Activated CD4-positive, alpha-beta T cell treated with anti-CD3 and anti-CD28 coated beads, Interleukin-2, amount 50 U/mL, for 4 hours (primary cell): ENCODE data around the gene FLVCR1.
"Not testable (repeated sequence)": the region's sequence is repeated elsewhere in the genome, so short reads cannot be mapped to it uniquely, and the experiment has no call there.

ENCODE experiments used
- DNase-seq, 2 experiments: peaks; one replicate each; pipeline ENCODE4 v3.0.0-alpha.2; 2020

The FLVCR1 gene

GRCh38 chr1:212860713-212861581 lies 2.9 kb downstream of the FLVCR1 start:
- no peak for DNase-seq

GRCh38 chr1:212862111-212862690 lies 4.1 kb downstream of the FLVCR1 start:
- no peak for DNase-seq

GRCh38 chr1:212863345-212863744 lies 5.3 kb downstream of the FLVCR1 start:
- not testable (repeated sequence) for DNase-seq

DNA sequence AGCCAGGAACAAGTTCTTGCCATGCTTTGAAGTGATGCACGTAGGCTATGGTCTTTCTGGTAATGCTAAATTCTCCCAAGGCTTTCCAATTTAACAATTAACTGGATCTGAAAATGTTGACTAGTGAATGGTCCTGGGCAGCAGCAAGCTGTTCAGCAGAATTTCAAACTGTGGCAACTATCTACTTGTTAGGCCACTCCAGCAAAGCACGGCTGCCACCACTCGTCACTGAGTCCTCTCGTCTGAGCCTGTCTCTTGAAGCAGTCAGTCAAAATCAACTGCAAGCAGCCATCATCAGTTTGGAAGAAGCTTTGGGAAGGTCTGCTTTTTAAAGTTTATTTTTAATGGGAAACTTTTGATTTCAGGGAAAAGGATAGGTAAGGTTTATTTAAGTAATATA lies 6.1 kb downstream of the FLVCR1 start:
- no peak for DNase-seq

DNA sequence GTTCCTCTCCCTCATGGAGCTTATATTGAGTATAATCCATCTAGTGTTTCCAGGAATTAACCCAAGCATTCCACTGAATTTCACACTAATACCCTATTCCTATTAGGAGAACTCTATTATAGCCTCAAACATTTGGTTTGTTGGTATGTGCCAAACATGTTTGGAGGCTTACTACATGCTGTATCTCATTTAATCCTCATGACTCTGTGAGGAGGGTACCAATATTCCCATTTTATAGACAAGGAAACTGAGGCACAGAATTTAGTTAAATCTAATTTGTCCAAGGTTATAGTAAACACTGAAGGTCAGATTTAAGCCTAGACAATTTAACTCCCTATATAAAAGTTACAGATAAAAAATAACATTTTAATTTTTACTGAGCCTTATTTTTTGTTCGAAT lies 9.1 kb downstream of the FLVCR1 start:
- no peak for DNase-seq

DNA sequence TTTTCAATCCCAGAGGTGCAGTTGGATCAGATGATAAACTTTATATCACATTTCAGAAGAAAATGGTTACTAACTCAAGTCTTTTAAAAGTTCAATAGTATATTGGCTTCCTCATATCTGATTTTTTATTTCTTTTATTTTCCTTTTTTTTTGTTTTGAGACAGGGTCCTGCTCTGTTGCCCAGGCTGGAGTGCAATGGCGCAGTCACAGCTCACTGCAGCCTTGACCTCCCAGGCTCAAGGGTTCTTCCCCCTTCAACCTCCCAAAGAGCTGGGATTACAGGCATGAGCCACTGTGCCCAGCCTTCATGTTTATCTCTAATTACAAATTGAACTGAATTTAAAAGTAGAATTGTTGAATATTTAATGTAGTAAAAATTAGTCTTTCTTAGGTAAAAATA lies 13.9 kb downstream of the FLVCR1 start:
- DNase-seq, result no peak

GRCh38 chr1:212873518-212873917 lies 15.4 kb downstream of the FLVCR1 start:
- DNase-seq, result no peak

DNA sequence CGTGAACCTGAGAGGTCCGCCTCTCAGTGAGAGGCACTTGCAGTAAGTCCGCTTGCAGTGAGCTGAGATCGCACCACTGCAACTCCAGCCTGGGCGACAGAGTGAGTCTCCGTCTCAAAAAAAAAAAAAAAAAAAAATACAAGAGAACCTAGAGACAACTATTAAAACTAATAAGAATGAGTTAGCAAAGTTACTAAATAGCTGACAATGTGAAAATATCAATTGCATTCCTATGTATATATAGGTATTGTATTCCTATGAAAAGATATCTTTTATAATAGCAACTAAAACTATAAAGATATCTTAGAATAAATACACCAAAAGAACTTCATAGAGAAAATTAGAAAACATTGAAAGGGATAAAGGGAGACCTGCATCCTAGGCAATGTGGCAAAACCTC lies 20.3 kb downstream of the FLVCR1 start:
- DNase-seq, result no peak

DNA sequence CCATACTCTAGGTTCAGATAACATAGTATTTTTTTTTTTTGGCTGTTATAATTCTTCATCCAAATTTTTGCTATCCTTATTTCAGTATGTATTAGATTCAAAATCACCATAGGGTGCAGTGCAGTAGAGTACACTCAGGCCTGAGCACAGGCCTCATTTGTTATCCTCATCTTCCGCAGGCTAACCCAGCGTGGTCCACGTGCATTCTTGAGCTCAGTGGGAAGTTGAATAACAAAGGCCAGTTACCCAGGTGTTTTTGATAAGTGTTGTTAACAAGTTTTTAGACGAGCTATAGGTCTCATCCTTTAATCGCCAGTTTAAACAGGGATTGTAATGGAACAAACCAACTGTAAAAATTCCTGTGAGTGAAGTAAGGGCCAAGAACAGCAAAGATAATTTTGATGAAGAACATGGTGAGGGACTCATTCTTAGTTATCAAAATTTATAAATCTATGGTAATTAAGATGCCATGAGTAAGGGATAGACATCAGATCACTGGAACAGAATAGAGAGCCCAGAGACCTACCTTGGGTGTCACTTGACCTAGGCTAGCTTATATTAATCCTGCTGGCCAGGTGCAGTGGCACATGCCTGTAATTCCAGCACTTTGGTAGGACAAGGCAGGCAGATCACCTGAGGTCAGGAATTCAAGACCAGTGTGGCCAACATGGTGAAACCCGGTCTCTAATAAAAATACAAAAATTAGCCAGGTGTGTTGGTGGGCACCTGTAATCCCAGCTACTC lies 22.0 kb downstream of the FLVCR1 start:
- DNase-seq, result no peak

DNA sequence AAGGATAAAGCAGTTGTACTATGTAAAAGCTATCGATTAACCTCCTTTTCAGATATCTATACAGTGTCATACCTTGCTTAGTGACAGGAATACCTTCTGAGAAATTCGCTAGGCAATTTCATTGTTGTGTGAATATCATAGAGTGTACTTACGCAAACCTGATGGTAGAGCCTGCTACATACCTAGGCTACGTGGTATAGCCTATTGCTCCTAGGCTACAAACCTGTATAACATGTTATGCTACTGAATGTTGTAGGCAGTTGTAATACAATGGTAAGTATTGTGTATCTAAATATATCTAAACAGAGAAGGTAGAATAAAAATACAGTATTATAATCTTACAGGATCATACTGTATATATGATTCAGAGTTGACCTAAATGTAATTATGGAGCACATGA lies 26.5 kb downstream of the FLVCR1 start:
- no peak for DNase-seq

- DNase-seq, result no peak
Observed at GRCh38 chr1:212892108-212892507, 34.0 kb downstream of the FLVCR1 start.

DNA sequence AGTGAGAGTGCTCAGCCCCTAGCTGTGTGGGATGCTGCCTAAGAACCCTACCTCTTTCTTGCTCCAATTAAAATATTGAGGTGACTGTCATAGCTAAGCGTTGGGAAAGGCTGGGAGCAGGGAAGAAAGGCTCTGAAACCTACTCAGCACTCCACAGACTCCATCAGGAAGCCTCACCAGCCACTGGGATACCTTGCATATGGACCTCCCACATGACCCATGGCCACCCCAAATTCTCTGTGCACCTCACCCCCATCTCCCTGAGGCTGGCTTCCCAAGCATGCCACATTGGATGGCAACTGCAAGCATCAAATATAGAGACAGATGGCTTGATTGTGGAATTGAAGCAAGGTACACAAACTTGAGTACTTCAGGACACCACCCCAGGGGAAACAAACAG lies 41.8 kb downstream of the FLVCR1 start:
- no peak for DNase-seq

- DNase-seq, result no peak
Observed at GRCh38 chr1:212901290-212901689, 43.2 kb downstream of the FLVCR1 start.

DNA sequence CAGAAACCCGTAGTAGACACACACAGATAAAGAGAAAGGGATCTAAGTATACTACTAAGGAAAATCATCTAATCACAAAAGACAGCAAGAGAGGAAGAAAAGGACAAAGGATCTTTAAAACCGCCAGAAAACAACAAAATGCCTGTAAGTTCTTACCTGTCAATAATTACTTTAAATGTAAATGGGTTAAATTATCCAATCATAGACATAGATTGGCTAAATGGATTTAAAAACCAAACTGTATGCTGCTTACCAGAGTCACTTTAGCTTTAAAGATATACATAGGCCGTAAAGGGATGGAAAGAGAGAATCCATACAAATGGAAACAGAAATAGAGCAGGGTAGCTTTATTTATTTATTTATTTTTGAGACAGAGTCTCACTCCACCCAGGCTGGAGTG lies 44.0 kb downstream of the FLVCR1 start:
- no peak for DNase-seq

DNA sequence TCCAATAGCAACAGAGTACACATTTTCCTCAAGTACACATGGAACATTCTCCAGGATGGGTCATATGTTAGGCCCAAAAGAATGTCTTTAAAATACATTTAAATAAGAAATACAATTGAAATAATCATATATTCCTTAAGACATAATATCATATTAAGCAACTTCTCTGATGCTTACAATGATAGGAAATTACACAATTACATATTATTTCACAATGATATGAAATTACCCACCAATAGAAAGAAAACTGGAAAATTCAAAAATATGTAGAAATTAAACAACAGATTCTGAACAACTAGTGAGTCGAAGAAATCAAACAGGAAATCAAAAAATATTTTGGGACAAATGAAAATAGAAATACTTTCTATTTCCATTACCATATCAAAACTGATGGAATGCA lies 45.6 kb downstream of the FLVCR1 start:
- DNase-seq, result no peak

- not testable (repeated sequence) for DNase-seq
Observed at GRCh38 chr1:212908071-212908470, 50.0 kb downstream of the FLVCR1 start.

DNA sequence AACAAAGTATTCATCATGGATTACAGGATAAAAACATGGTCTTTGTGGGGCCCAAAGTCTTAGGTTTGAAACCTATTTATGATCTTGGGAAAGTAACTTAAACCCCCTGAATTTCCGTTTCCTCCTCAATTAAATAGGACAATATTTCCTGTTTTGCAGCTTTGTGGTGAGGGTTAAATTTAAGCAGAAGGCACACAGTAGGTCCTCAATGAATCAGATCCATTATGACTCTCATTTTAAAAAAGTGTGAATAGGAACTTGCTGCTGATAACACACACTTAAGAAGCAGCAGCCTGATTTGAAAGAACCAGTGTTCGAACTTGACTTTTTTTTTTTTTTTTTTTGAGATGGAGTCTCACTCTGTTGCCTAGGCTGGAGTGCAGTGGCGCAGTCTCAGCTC lies 50.9 kb downstream of the FLVCR1 start:
- DNase-seq, result no peak

GRCh38 chr1:212909652-212910063 lies 51.6 kb downstream of the FLVCR1 start:
- DNase-seq, result no peak

DNA sequence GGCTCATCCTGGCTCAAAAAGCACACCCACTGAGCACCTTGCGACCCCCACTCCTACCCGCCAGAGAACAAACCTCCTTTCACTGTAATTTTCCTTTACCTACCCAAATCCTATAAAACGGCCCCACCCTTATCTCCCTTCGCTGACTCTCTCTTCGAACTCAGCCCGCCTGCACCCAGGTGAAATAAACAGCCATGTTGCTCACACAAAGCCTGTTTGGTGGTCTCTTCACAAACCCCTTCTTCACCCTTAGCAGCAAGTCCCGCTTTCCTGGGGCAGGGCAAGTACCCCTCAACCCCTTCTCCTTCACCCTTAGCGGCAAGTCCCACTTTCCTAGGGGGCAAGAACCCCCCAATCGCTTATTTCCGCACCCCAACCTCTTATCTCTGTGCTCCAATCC lies 52.1 kb downstream of the FLVCR1 start:
- not testable (repeated sequence) for DNase-seq

GRCh38 chr1:212913638-212914037 lies 55.6 kb downstream of the FLVCR1 start:
- DNase-seq, result not testable (repeated sequence)

DNA sequence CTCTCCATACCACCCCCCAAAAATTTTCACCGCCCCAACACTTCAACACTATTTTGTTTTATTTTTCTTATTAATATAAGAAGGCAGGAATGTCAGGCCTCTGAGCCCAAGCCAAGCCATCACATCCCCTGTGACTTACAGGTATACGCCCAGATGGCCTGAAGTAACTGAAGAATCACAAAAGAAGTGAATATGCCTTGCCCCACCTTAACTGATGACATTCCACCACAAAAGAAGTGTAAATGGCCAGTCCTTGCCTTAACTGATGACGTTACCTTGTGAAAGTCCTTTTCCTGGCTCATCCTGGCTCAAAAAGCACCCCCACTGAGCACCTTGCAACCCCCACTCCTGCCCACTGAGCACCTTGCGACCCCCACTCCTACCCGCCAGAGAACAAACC lies 56.0 kb downstream of the FLVCR1 start:
- DNase-seq, result not testable (repeated sequence)

DNA sequence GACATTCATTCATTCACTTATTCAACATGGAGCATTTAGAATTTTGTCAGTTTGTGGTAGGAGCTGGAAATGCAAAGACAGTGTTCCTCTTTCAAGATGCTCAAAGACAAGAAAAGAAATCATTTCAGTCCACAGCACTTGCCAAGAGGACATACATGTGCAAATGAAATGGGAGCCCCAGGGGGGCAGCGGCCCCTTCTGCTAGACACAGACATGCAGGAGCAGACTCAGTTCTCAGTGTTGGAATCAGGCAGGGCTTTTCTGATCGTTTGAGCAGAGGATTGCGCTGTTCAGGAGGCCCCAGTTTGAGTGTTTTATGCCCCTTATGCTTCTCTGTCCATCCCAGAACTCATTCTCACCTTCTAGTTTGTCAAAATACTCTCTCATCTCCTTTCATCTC lies 56.7 kb downstream of the FLVCR1 start:
- DNase-seq, result no peak

- no peak for DNase-seq
Observed at GRCh38 chr1:212915245-212916091, 57.4 kb downstream of the FLVCR1 start.
